ENCODE data around the gene CASP9. TPM values are rescaled to one million over a fixed set of nuclear protein-coding genes. Genes with fewer than 3 reads are reported as not detected.

The CASP9 gene
- polyA plus RNA-seq, 1 experiment, result 10.4 TPM

- no peak overlapping the region for H3K27ac ChIP-seq (ENCODE audit: low read depth, low read length)
- CTCF ChIA-PET, result no interaction called here
- POLR2A ChIA-PET, result no interaction called here
- H3K9me3 ChIP-seq (ENCODE audit: control insufficient read depth, insufficient read depth, low read length), result no peaks in the 10 kb centered on the region
- H3K27me3 ChIP-seq (ENCODE audit: control insufficient read depth, insufficient read depth, low read length), result no peaks in the 10 kb centered on the region
- DNase-seq (ENCODE audit: low read depth, low spot score), result no peak
- no peak for TF ChIP-seq CTCF (IDR thresholded peaks at IDR 0.05; ENCODE audit: low read depth, low read length)
- no peak overlapping the region for H3K4me3 ChIP-seq (ENCODE audit: low read depth, low read length)
Observed at GRCh38 chr1:15507278-15507677, 16.7 kb downstream of the CASP9 start.

- Histone ChIP-seq H3K4me3 (ENCODE audit: low read depth, low read length) (no peak overlapping the region), H3K9me3 (ENCODE audit: control insufficient read depth, insufficient read depth, low read length) (no peaks in the 10 kb centered on the region), H3K27ac (ENCODE audit: low read depth, low read length) (no peak overlapping the region), H3K27me3 (ENCODE audit: control insufficient read depth, insufficient read depth, low read length) (no peaks in the 10 kb centered on the region)
- ChIA-PET POLR2A (no interaction called here), CTCF (no interaction called here)
- no peak for DNase-seq (ENCODE audit: low read depth, low spot score)
- no peak for TF ChIP-seq CTCF (IDR thresholded peaks at IDR 0.05; ENCODE audit: low read depth, low read length)
Observed at GRCh38 chr1:15506831-15507230, 17.2 kb downstream of the CASP9 start.

GRCh38 chr1:15504436-15504835 lies 19.6 kb downstream of the CASP9 start:
- POLR2A ChIA-PET, result no interaction called here
- no peak overlapping the region for H3K27ac ChIP-seq (ENCODE audit: low read depth, low read length)
- H3K9me3 ChIP-seq (ENCODE audit: control insufficient read depth, insufficient read depth, low read length), result no peaks in the 10 kb centered on the region
- no peak for TF ChIP-seq CTCF (IDR thresholded peaks at IDR 0.05; ENCODE audit: low read depth, low read length)
- CTCF ChIA-PET, result interaction anchor here (2.3 kb wide), 1 partner anchor 181 kb away, joined by 11 read pairs; no protein-coding TSS in a partner anchor
- H3K4me3 ChIP-seq (ENCODE audit: low read depth, low read length), result no peak overlapping the region
- no peak for DNase-seq (ENCODE audit: low read depth, low spot score)
- no peaks in the 10 kb centered on the region for H3K27me3 ChIP-seq (ENCODE audit: control insufficient read depth, insufficient read depth, low read length)

GRCh38 chr1:15501208-15502032 lies 22.6 kb downstream of the CASP9 start:
- POLR2A ChIA-PET, result interaction anchor here (0.6 kb wide), 1 partner anchor 1938 kb away, joined by 8 read pairs; the partner anchor contains the start of gene RCC2
- Histone ChIP-seq H3K9me3 (ENCODE audit: control insufficient read depth, insufficient read depth, low read length) (no peaks in the 10 kb centered on the region), H3K27me3 (ENCODE audit: control insufficient read depth, insufficient read depth, low read length) (no peaks in the 10 kb centered on the region), H3K4me3 (ENCODE audit: low read depth, low read length) (no peak overlapping the region), H3K27ac (ENCODE audit: low read depth, low read length) (no peak overlapping the region)
- TF ChIP-seq CTCF (IDR thresholded peaks at IDR 0.05; ENCODE audit: low read depth, low read length), result peak; percentile 84
- CTCF ChIA-PET, result interaction anchor here (0.6 to 1.6 kb wide), 5 partner anchors 8 to 178 kb away, joined by 4 to 11 read pairs (median 6); no protein-coding TSS in a partner anchor
- DNase-seq (ENCODE audit: low read depth, low spot score), result no peak
